GM06990 (cell line): ENCODE measurements around the gene GLI2.

Experiments used
- DNase-seq: peaks from one replicate; pipeline ENCODE4 v3.0.0-alpha.2; 2011; ENCODE audit not compliant: insufficient read length; ENCODE audit errors: extremely low read depth
- H3K27me3 ChIP-seq: replicated peaks from 2 replicates; pipeline ENCODE4 v1.6.0; 2011; ENCODE audit warnings: low read length; ENCODE audit not compliant: control insufficient read depth, insufficient read depth
- H3K36me3 ChIP-seq: 2 replicates; pipeline ENCODE4 v1.5.1; 2011; ENCODE audit warnings: low read length; ENCODE audit not compliant: control insufficient read depth, insufficient read depth
- H3K4me3 ChIP-seq: replicated peaks from 2 replicates; pipeline ENCODE4 v1.5.1; 2011; ENCODE audit warnings: low read depth, mild to moderate bottlenecking, control low read depth, low read length
- CTCF ChIP-seq: IDR thresholded peaks from 2 replicates; pipeline ENCODE4 v1.5.1; 2011; ENCODE audit warnings: low read length, control low read depth, mild to moderate bottlenecking, inconsistent platforms; ENCODE audit not compliant: insufficient read depth, poor library complexity, severe bottlenecking

GLI2 gene

GRCh38 chr2:120704696-120705095, 31.0 kb upstream of the GLI2 start:
- no peak for TF ChIP-seq CTCF

GRCh38 chr2:120707816-120708215, 27.9 kb upstream of the GLI2 start:
- TF ChIP-seq CTCF: no peak
- Histone ChIP-seq H3K27me3 (no peaks in the 10 kb centered on the region; the same call in none of the 2 replicates), H3K36me3 (no peaks in the 10 kb centered on the region), H3K4me3 (no peak overlapping the region)
- no peak for DNase-seq

More at GRCh38 chr2:120704696-120705095, 31.0 kb upstream of the GLI2 start:
- H3K36me3 ChIP-seq: no peaks in the 10 kb centered on the region
- DNase-seq: no peak
- H3K27me3 ChIP-seq: no peaks in the 10 kb centered on the region; the same call in 1 of the 2 replicates
- no peak overlapping the region for H3K4me3 ChIP-seq

- TF ChIP-seq CTCF: no peak
- H3K36me3 ChIP-seq: no peaks in the 10 kb centered on the region
- no peak overlapping the region for H3K4me3 ChIP-seq
- no peaks in the 10 kb centered on the region; the same call in none of the 2 replicates for H3K27me3 ChIP-seq
- no peak for DNase-seq
These were observed 26.6 kb upstream of the GLI2 start for GRCh38 chr2:120708944-120709607.

GRCh38 chr2:120709608-120710041, 26.0 kb upstream of the GLI2 start:
- TF ChIP-seq CTCF: no peak
- H3K36me3 ChIP-seq: no peaks in the 10 kb centered on the region
- no peaks in the 10 kb centered on the region; the same call in none of the 2 replicates for H3K27me3 ChIP-seq
- no peak for DNase-seq
- no peak overlapping the region for H3K4me3 ChIP-seq

GRCh38 chr2:120710256-120710655, 25.4 kb upstream of the GLI2 start:
- DNase-seq: no peak
- Histone ChIP-seq H3K4me3 (no peak overlapping the region), H3K36me3 (no peaks in the 10 kb centered on the region), H3K27me3 (no peaks in the 10 kb centered on the region; the same call in none of the 2 replicates)
- TF ChIP-seq CTCF: no peak
